A549 (cell line): ENCODE results near the gene CDK5RAP2. TPM values are rescaled to one million over a fixed set of nuclear protein-coding genes. Genes with fewer than 3 reads are reported as not detected.

Experiments used
- ATAC-seq, 2 experiments: fragments of 200-7000 bp in 1 of 2; fragments of >200 bp in 1 of 2; cut with Nextera tagmentation in 1 of 2; cut with Tn5 transposase in 1 of 2; 3 replicates each; pipeline versions ENCODE4 v1.8.0 to v1.9.1; 2018 to 2020; ENCODE audit warnings: mild to moderate bottlenecking in 1 of 2, moderate library complexity in 1 of 2
- CTCF ChIA-PET: fragments of 300-600 bp; sonication (Branson Sonifier 250); formaldehyde crosslinking; extraction: SDS; loops from one replicate; lab custom pipeline; 2021; ENCODE audit warnings: antibody characterized with exemption, inconsistent platforms; lab: Yijun Ruan, JAX
- POLR2A ChIA-PET: fragments of 350-600 bp; formaldehyde crosslinking; extraction: SDS; loops from one replicate; lab custom pipeline; 2021; ENCODE audit warnings: antibody characterized with exemption, inconsistent platforms; lab: Yijun Ruan, JAX
- DNase-seq, 2 experiments: peaks; one replicate each; pipeline versions ENCODE4 v3.0.0 to v3.0.0-alpha.2; 2011 to 2016; ENCODE audit warnings: low read depth in 1 of 2, low spot score in 1 of 2
- FAIRE-seq: peaks from 2 replicates; lab custom pipeline; 2011; peaks lifted over from hg19 to GRCh38; lab: Jason Lieb, UNC
- H3K27ac ChIP-seq, 2 experiments: fragments of >200 bp; sonication (Bioruptor Twin); formaldehyde crosslinking; 3 replicates each; pipeline ENCODE4 v1.5.1; 2016 to 2017
- H3K4me1 ChIP-seq: fragments of >200 bp; sonication (Bioruptor Twin); formaldehyde crosslinking; 3 replicates; pipeline ENCODE4 v1.6.1; 2016
- H3K4me2 ChIP-seq: fragments of >200 bp; sonication (Bioruptor Twin); formaldehyde crosslinking; 3 replicates; pipeline ENCODE4 v1.6.1; 2016
- H3K4me3 ChIP-seq: fragments of >200 bp; sonication (Bioruptor Twin); formaldehyde crosslinking; 3 replicates; pipeline ENCODE4 v1.5.1; 2016
- H3K9me3 ChIP-seq: fragments of >200 bp; sonication (Bioruptor Twin); formaldehyde crosslinking; 3 replicates; pipeline ENCODE4 v1.6.1; 2016
- CBX8 ChIP-seq: fragments of 200-600 bp; sonication (generic); IDR thresholded peaks from 2 replicates; pipeline ENCODE4 v1.6.1; 2016
- CEBPB ChIP-seq, 2 experiments: fragments of >200 bp in 1 of 2; sonication (Bioruptor Twin) in 1 of 2; formaldehyde crosslinking in 1 of 2; IDR thresholded peaks; 2 replicates each; pipeline ENCODE4 v1.6.1; 2012 to 2016
- CHD4 ChIP-seq: fragments of 200-600 bp; sonication (generic); IDR thresholded peaks from 2 replicates; pipeline ENCODE4 v1.6.1; 2016; ENCODE audit warnings: antibody characterized with exemption, mild to moderate bottlenecking, borderline replicate concordance
- E2F6 ChIP-seq: IDR thresholded peaks from 2 replicates; pipeline ENCODE4 v1.6.1; 2012; ENCODE audit warnings: low read depth, borderline replicate concordance
- EP300 ChIP-seq, 2 experiments: fragments of >200 bp; sonication (Bioruptor Twin); formaldehyde crosslinking; IDR thresholded peaks; 2 replicates in 1 of 2; 3 replicates in 1 of 2; pipeline ENCODE4 v1.6.1; 2016 to 2017
- ESRRA ChIP-seq: fragments of 150-350 bp; IDR thresholded peaks from 2 replicates; pipeline ENCODE4 v1.6.1; 2014; ENCODE audit warnings: mild to moderate bottlenecking, low read length, borderline replicate concordance
- FOSL2 ChIP-seq, 2 experiments: fragments of 450-650 bp in 1 of 2; fragments of >200 bp in 1 of 2; sonication (Bioruptor Twin) in 1 of 2; formaldehyde crosslinking; IDR thresholded peaks; 2 replicates each; pipeline versions ENCODE4 v1.5.0 to v1.6.1; 2016 to 2020; ENCODE audit warnings: mild to moderate bottlenecking in 1 of 2, moderate library complexity in 1 of 2
- GATA3 ChIP-seq: IDR thresholded peaks from 2 replicates; pipeline ENCODE4 v1.6.1; 2012; ENCODE audit warnings: borderline replicate concordance
- HEYL ChIP-seq: fragments of 250-450 bp; sonication (Bioruptor Pico); IDR thresholded peaks from 2 replicates; pipeline ENCODE4 v1.8.0; 2021; ENCODE audit warnings: mild to moderate bottlenecking, moderate library complexity
- HOXA7 ChIP-seq: fragments of 250-450 bp; sonication (Bioruptor Pico); IDR thresholded peaks from 2 replicates; pipeline ENCODE4 v1.5.0; 2020; ENCODE audit warnings: mild to moderate bottlenecking, moderate library complexity
- HOXB5 ChIP-seq: fragments of 250-450 bp; sonication (Bioruptor Pico); IDR thresholded peaks from 2 replicates; pipeline ENCODE4 v1.5.0; 2020; ENCODE audit warnings: mild to moderate bottlenecking, moderate library complexity
- JUN ChIP-seq, 2 experiments: fragments of >200 bp; sonication (Bioruptor Twin); formaldehyde crosslinking; IDR thresholded peaks; 2 replicates in 1 of 2; 3 replicates in 1 of 2; pipeline ENCODE4 v1.6.1; 2016 to 2017
- JUNB ChIP-seq: fragments of >200 bp; sonication (Bioruptor Twin); formaldehyde crosslinking; IDR thresholded peaks from 2 replicates; pipeline ENCODE4 v1.6.1; 2016
- KDM1A ChIP-seq: fragments of 200-600 bp; sonication (generic); IDR thresholded peaks from 2 replicates; pipeline ENCODE4 v1.6.1; 2016; ENCODE audit warnings: low read depth, mild to moderate bottlenecking
- MAFK ChIP-seq: fragments of 450-650 bp; IDR thresholded peaks from 2 replicates; pipeline ENCODE4 v1.6.1; 2014; ENCODE audit not compliant: partially characterized antibody
- MAX ChIP-seq: IDR thresholded peaks from 2 replicates; pipeline ENCODE4 v1.6.1; 2012
- MAZ ChIP-seq: fragments of 150-350 bp; IDR thresholded peaks from 2 replicates; pipeline ENCODE4 v1.6.1; 2014; ENCODE audit warnings: antibody characterized with exemption, low read depth, low read length, borderline replicate concordance
- NFE2L2 ChIP-seq: fragments of 150-350 bp; conservative IDR thresholded peaks from 2 replicates; pipeline ENCODE4 v1.6.1; 2014; ENCODE audit warnings: low read length
- NR3C1 ChIP-seq: fragments of >200 bp; sonication (Bioruptor Twin); formaldehyde crosslinking; IDR thresholded peaks from 3 replicates; pipeline ENCODE4 v1.6.1; 2017
- PBX3 ChIP-seq: IDR thresholded peaks from 2 replicates; pipeline ENCODE4 v1.6.1; 2012
- PHF8 ChIP-seq: fragments of 200-600 bp; sonication (generic); IDR thresholded peaks from 2 replicates; pipeline ENCODE4 v1.6.1; 2016; ENCODE audit warnings: low read depth, mild to moderate bottlenecking, antibody characterized with exemption, moderate library complexity, borderline replicate concordance
- POLR2AphosphoS2 ChIP-seq: conservative IDR thresholded peaks from 2 replicates; pipeline ENCODE4 v1.6.1; 2012; ENCODE audit warnings: low read length, improper control_type of control experiment, inconsistent platforms
- RCOR1 ChIP-seq: fragments of 150-350 bp; IDR thresholded peaks from 2 replicates; pipeline ENCODE4 v1.6.1; 2014; ENCODE audit warnings: antibody characterized with exemption, low read length, low read depth
- TFCP2L1 ChIP-seq: fragments of 250-450 bp; sonication (Bioruptor Pico); IDR thresholded peaks from 2 replicates; pipeline ENCODE4 v1.5.0; 2021; ENCODE audit warnings: mild to moderate bottlenecking
- TP53 ChIP-seq: fragments of 250-450 bp; sonication (Bioruptor Pico); IDR thresholded peaks from 2 replicates; pipeline ENCODE4 v1.5.0; 2021; ENCODE audit warnings: mild to moderate bottlenecking, moderate library complexity
- ZFP36 ChIP-seq: fragments of 450-650 bp; IDR thresholded peaks from 2 replicates; pipeline ENCODE4 v1.6.1; 2014; ENCODE audit warnings: borderline replicate concordance; ENCODE audit not compliant: partially characterized antibody
- ZNF302 ChIP-seq: fragments of 250-450 bp; sonication (Bioruptor Pico); IDR thresholded peaks from 2 replicates; pipeline ENCODE4 v1.9.0; 2021; ENCODE audit warnings: inconsistent platforms, mild to moderate bottlenecking, moderate library complexity
- ZSCAN20 ChIP-seq: fragments of 250-450 bp; sonication (Bioruptor Pico); IDR thresholded peaks from 2 replicates; pipeline ENCODE4 v1.8.0; 2022; ENCODE audit warnings: mild to moderate bottlenecking, moderate library complexity
- whole genome bisulfite sequencing: methylation state at CpG from one replicate; pipeline ENCODE4 v1.1.6; 2017; ENCODE audit errors: missing lambda C conversion rate; 5-methylcytosine and 5-hydroxymethylcytosine counted together
- polyA plus RNA-seq, 4 experiments: library from polyadenylated mRNA; depleted of rRNA in 3 of 4; stranded (reverse); fragments of >200 nt; fragmentation: RNase III in 1 of 4; extraction: RNeasy Plus Mini Kit Qiagen cat#74134 plus additional on column Dnase treatment in 1 of 4; gene quantifications; 2 replicates in 3 of 4; 3 replicates in 1 of 4; pipeline ENCODE4 v1.2.3, GENCODE V29; 2011 to 2017
- TF ChIP-seq, protein P1 (sequence below): fragments of >200 bp; sonication (Bioruptor Twin); formaldehyde crosslinking; IDR thresholded peaks from 3 replicates; pipeline ENCODE4 v1.5.1; 2016
- TF ChIP-seq, protein P2 (sequence below): fragments of >200 bp; sonication (Bioruptor Twin); formaldehyde crosslinking; IDR thresholded peaks from 2 replicates; pipeline ENCODE4 v1.6.1; 2016
- TF ChIP-seq, protein P3 (sequence below): fragments of 150-350 bp; IDR thresholded peaks from 2 replicates; pipeline ENCODE4 v1.6.1; 2014; ENCODE audit warnings: low read depth, mild to moderate bottlenecking, low read length

CDK5RAP2 gene
- polyA plus RNA-seq, 2 of the 4 experiments (the other 2 are of a cell fraction) = 29.1 to 44.6 TPM

- TF ChIP-seq TP53 (CRISPR knock-in tag) (no peak), CEBPB (IDR thresholded peaks at IDR 0.05) (no peak), FOSL2 (IDR thresholded peaks at IDR 0.05) (no peak), FOSL2 (CRISPR knock-in tag; IDR thresholded peaks at IDR 0.05) (no peak)
- TF ChIP-seq, protein P1, sequence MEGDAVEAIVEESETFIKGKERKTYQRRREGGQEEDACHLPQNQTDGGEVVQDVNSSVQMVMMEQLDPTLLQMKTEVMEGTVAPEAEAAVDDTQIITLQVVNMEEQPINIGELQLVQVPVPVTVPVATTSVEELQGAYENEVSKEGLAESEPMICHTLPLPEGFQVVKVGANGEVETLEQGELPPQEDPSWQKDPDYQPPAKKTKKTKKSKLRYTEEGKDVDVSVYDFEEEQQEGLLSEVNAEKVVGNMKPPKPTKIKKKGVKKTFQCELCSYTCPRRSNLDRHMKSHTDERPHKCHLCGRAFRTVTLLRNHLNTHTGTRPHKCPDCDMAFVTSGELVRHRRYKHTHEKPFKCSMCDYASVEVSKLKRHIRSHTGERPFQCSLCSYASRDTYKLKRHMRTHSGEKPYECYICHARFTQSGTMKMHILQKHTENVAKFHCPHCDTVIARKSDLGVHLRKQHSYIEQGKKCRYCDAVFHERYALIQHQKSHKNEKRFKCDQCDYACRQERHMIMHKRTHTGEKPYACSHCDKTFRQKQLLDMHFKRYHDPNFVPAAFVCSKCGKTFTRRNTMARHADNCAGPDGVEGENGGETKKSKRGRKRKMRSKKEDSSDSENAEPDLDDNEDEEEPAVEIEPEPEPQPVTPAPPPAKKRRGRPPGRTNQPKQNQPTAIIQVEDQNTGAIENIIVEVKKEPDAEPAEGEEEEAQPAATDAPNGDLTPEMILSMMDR = no peak
These were observed 174.1 kb downstream of the CDK5RAP2 start (continued) for GRCh38 chr9:120405860-120406259.

- FAIRE-seq (no peak), ATAC-seq (no peak), DNase-seq (no peak)
- Histone ChIP-seq H3K9me3 (no peaks in the 10 kb centered on the region), H3K4me1 (peaks cover 46% of the 10 kb centered on the region), H3K4me2 (peak overlapping the region; percentile 62; the same call in 2 of the 3 replicates), H3K27ac (peak overlapping the region; percentile 91 to 97), H3K4me3 (no peak overlapping the region)
- CTCF ChIA-PET = interaction anchor here (0.9 to 2.4 kb wide), 4 partner anchors 9 to 72 kb away, joined by 3 to 6 read pairs (median 3); no protein-coding TSS in a partner anchor
- 94% methylated on average over 1 of the region's 1 CpG for WGBS
- POLR2A ChIA-PET = no interaction called here
- TF ChIP-seq E2F6 (no peak), MAFK (peak; percentile 73)
These were observed 174.8 kb downstream of the CDK5RAP2 start for GRCh38 chr9:120405134-120405533.

DNA sequence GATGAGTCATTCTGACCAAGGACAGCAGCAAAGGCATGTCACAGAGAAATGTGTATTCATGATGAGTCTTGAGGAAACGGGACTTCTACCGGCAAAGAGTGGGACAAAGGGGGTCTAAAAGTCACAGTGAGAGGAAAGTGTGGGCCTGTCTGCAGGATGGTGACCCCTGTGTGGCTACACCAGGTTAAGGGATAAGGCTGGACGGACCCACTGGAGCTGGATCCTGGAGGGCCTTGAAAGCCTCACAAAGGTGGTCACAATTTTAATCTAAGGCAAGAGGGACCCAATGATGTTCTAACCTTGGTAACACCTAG is 176.5 kb downstream of the CDK5RAP2 start:
- ChIA-PET CTCF (interaction anchor here (1.7 to 2.4 kb wide), 2 partner anchors 10 kb away, joined by 6 read pairs; no protein-coding TSS in a partner anchor), POLR2A (no interaction called here)
- ATAC-seq = no peak; a peak in 1 of 6 replicates
- Histone ChIP-seq H3K27ac (peak overlapping the region; percentile 91 to 97), H3K4me2 (peak overlapping the region; percentile 62), H3K9me3 (no peaks in the 10 kb centered on the region), H3K4me3 (no peak overlapping the region), H3K4me1 (peaks cover 53% of the 10 kb centered on the region)
- no peak for DNase-seq
- 21% methylated on average over 3 of the region's 3 CpGs for WGBS
- no peak for FAIRE-seq
- TF ChIP-seq MAFK (peak; percentile 95), ZSCAN20 (no peak), E2F6 (no peak), HEYL (no peak), MAZ (no peak), HOXB5 (CRISPR knock-in tag) (no peak), GATA3 (no peak), NFE2L2 (peak; percentile 91), RCOR1 (no peak), POLR2AphosphoS2 (no peak), KDM1A (no peak), ZFP36 (no peak), NR3C1 (no peak), HOXA7 (no peak; the same call in 1 of the 2 replicates), CHD4 (no peak), CBX8 (no peak), EP300 (IDR thresholded peaks at IDR 0.05) (peak in 1 of 2 experiments; percentile 62; a peak in 1 of 5 replicates), CEBPB (IDR thresholded peaks at IDR 0.05) (no peak), FOSL2 (IDR thresholded peaks at IDR 0.05) (no peak), FOSL2 (CRISPR knock-in tag; IDR thresholded peaks at IDR 0.05) (no peak), JUNB (peak; percentile 40; the same call in 1 of the 2 replicates), PHF8 (no peak), ZNF302 (no peak), PBX3 (no peak), TFCP2L1 (no peak), MAX (no peak), JUN (IDR thresholded peaks at IDR 0.05) (peak in 1 of 2 experiments; percentile 19; a peak in 4 of 5 replicates), ESRRA (no peak)
- TF ChIP-seq, protein P2, sequence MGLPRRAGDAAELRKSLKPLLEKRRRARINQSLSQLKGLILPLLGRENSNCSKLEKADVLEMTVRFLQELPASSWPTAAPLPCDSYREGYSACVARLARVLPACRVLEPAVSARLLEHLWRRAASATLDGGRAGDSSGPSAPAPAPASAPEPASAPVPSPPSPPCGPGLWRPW = no peak
- TF ChIP-seq, protein P3, sequence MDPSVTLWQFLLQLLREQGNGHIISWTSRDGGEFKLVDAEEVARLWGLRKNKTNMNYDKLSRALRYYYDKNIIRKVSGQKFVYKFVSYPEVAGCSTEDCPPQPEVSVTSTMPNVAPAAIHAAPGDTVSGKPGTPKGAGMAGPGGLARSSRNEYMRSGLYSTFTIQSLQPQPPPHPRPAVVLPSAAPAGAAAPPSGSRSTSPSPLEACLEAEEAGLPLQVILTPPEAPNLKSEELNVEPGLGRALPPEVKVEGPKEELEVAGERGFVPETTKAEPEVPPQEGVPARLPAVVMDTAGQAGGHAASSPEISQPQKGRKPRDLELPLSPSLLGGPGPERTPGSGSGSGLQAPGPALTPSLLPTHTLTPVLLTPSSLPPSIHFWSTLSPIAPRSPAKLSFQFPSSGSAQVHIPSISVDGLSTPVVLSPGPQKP = no peak
